D721Med (cell line): ENCODE results near the gene TRANK1.
"Not testable (repeated sequence)": the region's sequence is repeated elsewhere in the genome, so short reads cannot be mapped to it uniquely, and the experiment has no call there.

Source experiments
- DNase-seq: peaks from one replicate; pipeline ENCODE4 v3.0.0; 2011; ENCODE audit warnings: low spot score; ENCODE audit not compliant: insufficient read length
- FAIRE-seq: peaks from 2 replicates; lab custom pipeline; 2011; peaks lifted over from hg19 to GRCh38; lab: Jason Lieb, UNC
- CTCF ChIP-seq: IDR thresholded peaks from 2 replicates; pipeline ENCODE4 v1.5.1; 2012; ENCODE audit warnings: mild to moderate bottlenecking, control low read depth; ENCODE audit not compliant: insufficient read depth; ENCODE audit errors: missing control alignments

Gene TRANK1

GRCh38 chr3:36965440-36965839 lies 20.6 kb upstream of the TRANK1 start:
- no peak for DNase-seq
- TF ChIP-seq CTCF: no peak
- no peak for FAIRE-seq

GRCh38 chr3:36964817-36965216 lies 20.0 kb upstream of the TRANK1 start:
- FAIRE-seq (no peak), DNase-seq (no peak)
- no peak for TF ChIP-seq CTCF

- FAIRE-seq (no peak), DNase-seq (no peak)
- no peak for TF ChIP-seq CTCF
Observed at GRCh38 chr3:36964331-36964730, 19.5 kb upstream of the TRANK1 start.

- FAIRE-seq, DNase-seq: not testable (repeated sequence)
Observed at GRCh38 chr3:36963008-36963407, 18.2 kb upstream of the TRANK1 start.

GRCh38 chr3:36960502-36960901 lies 15.6 kb upstream of the TRANK1 start:
- DNase-seq (no peak), FAIRE-seq (no peak)
- TF ChIP-seq CTCF: no peak

GRCh38 chr3:36959821-36960220 lies 15.0 kb upstream of the TRANK1 start:
- no peak for FAIRE-seq
- TF ChIP-seq CTCF: no peak
- DNase-seq: no peak

GRCh38 chr3:36957862-36958686 lies 13.2 kb upstream of the TRANK1 start:
- DNase-seq: no peak
- no peak for FAIRE-seq

More at GRCh38 chr3:36957862-36958686, 13.2 kb upstream of the TRANK1 start:
- TF ChIP-seq CTCF: no peak
